ENCODE measurements around the gene CAPN15.

The CAPN15 gene

GRCh38 chr16:578232-578869, 50.8 kb downstream of the CAPN15 start:
- H3F3A ChIP-seq (ENCODE audit: low read depth), result no peaks in the 10 kb centered on the region
- H2AFZ ChIP-seq (ENCODE audit: low read length), result no peak overlapping the region
- H3K4me1 ChIP-seq (ENCODE audit: insufficient read depth, low read length, poor library complexity, severe bottlenecking), result peaks cover 14% of the 10 kb centered on the region
- no peak overlapping the region for H3K4me2 ChIP-seq (ENCODE audit: low read depth, low read length, poor library complexity, severe bottlenecking)
- H4K20me1 ChIP-seq (ENCODE audit: insufficient read depth, low read length, poor library complexity, severe bottlenecking), result no peaks in the 10 kb centered on the region
- H3K9me2 ChIP-seq (replicated peaks; ENCODE audit: low read depth, low read length), result no peaks in the 10 kb centered on the region
- no peak overlapping the region for H3K4me3 ChIP-seq (ENCODE audit: low read length, poor library complexity, severe bottlenecking)
- TF ChIP-seq CTCF (conservative IDR thresholded peaks at IDR 0.05; ENCODE audit: low read length) (no peak), EZH2phosphoT487 (IDR thresholded peaks at IDR 0.05; ENCODE audit: borderline replicate concordance) (no peak)
- H3K36me3 ChIP-seq (ENCODE audit: insufficient read depth, low read length), result no peaks in the 10 kb centered on the region
- no peaks in the 10 kb centered on the region for H3K79me2 ChIP-seq (ENCODE audit: insufficient read depth, low read length)
- no peaks in the 10 kb centered on the region for H3K9me3 ChIP-seq (ENCODE audit: insufficient read depth, low read depth, low read length)
- H3K27me3 ChIP-seq (ENCODE audit: insufficient read depth, low read length, poor library complexity, severe bottlenecking), result no peaks in the 10 kb centered on the region
- H3K9ac ChIP-seq (ENCODE audit: low read depth, low read length, poor library complexity, severe bottlenecking), result no peak overlapping the region

GRCh38 chr16:578870-579405, 51.4 kb downstream of the CAPN15 start:
- Histone ChIP-seq H3K27me3 (ENCODE audit: insufficient read depth, low read length, poor library complexity, severe bottlenecking) (no peaks in the 10 kb centered on the region), H3K4me2 (ENCODE audit: low read depth, low read length, poor library complexity, severe bottlenecking) (no peak overlapping the region)

GRCh38 chr16:580141-580945, 52.8 kb downstream of the CAPN15 start:
- H3F3A ChIP-seq (ENCODE audit: low read depth), result no peaks in the 10 kb centered on the region
- no peaks in the 10 kb centered on the region for H3K79me2 ChIP-seq (ENCODE audit: insufficient read depth, low read length)
- H3K9ac ChIP-seq (ENCODE audit: low read depth, low read length, poor library complexity, severe bottlenecking), result no peak overlapping the region
- H3K4me3 ChIP-seq (ENCODE audit: low read length, poor library complexity, severe bottlenecking), result no peak overlapping the region
- no peaks in the 10 kb centered on the region for H3K36me3 ChIP-seq (ENCODE audit: insufficient read depth, low read length)
- peaks cover 14% of the 10 kb centered on the region for H3K4me1 ChIP-seq (ENCODE audit: insufficient read depth, low read length, poor library complexity, severe bottlenecking)
- H3K9me2 ChIP-seq (replicated peaks; ENCODE audit: low read depth, low read length), result no peaks in the 10 kb centered on the region
- H2AFZ ChIP-seq (ENCODE audit: low read length), result no peak overlapping the region
- H3K9me3 ChIP-seq (ENCODE audit: insufficient read depth, low read depth, low read length), result no peaks in the 10 kb centered on the region
- TF ChIP-seq CTCF (conservative IDR thresholded peaks at IDR 0.05; ENCODE audit: low read length) (no peak), EZH2phosphoT487 (IDR thresholded peaks at IDR 0.05; ENCODE audit: borderline replicate concordance) (no peak)
- H4K20me1 ChIP-seq (ENCODE audit: insufficient read depth, low read length, poor library complexity, severe bottlenecking), result no peaks in the 10 kb centered on the region
- no peaks in the 10 kb centered on the region for H3K27me3 ChIP-seq (ENCODE audit: insufficient read depth, low read length, poor library complexity, severe bottlenecking)
- no peak overlapping the region for H3K4me2 ChIP-seq (ENCODE audit: low read depth, low read length, poor library complexity, severe bottlenecking)

More at GRCh38 chr16:578870-579405, 51.4 kb downstream of the CAPN15 start:
- H2AFZ ChIP-seq (ENCODE audit: low read length), result no peak overlapping the region
- H3K4me1 ChIP-seq (ENCODE audit: insufficient read depth, low read length, poor library complexity, severe bottlenecking), result peaks cover 14% of the 10 kb centered on the region
- H3K9ac ChIP-seq (ENCODE audit: low read depth, low read length, poor library complexity, severe bottlenecking), result no peak overlapping the region
- no peaks in the 10 kb centered on the region for H3K36me3 ChIP-seq (ENCODE audit: insufficient read depth, low read length)
- H3K79me2 ChIP-seq (ENCODE audit: insufficient read depth, low read length), result no peaks in the 10 kb centered on the region
- no peaks in the 10 kb centered on the region for H4K20me1 ChIP-seq (ENCODE audit: insufficient read depth, low read length, poor library complexity, severe bottlenecking)
- no peaks in the 10 kb centered on the region for H3F3A ChIP-seq (ENCODE audit: low read depth)
- no peaks in the 10 kb centered on the region for H3K9me2 ChIP-seq (replicated peaks; ENCODE audit: low read depth, low read length)
- no peaks in the 10 kb centered on the region for H3K9me3 ChIP-seq (ENCODE audit: insufficient read depth, low read depth, low read length)
- no peak overlapping the region for H3K4me3 ChIP-seq (ENCODE audit: low read length, poor library complexity, severe bottlenecking)
- TF ChIP-seq EZH2phosphoT487 (IDR thresholded peaks at IDR 0.05; ENCODE audit: borderline replicate concordance), result no peak
- TF ChIP-seq CTCF (conservative IDR thresholded peaks at IDR 0.05; ENCODE audit: low read length), result peak; percentile 34

All from Loucy (cell line).